K562 (cell line): Measurements from ENCODE around the gene RSPH9. TPM values are rescaled to one million over a fixed set of nuclear protein-coding genes. Genes with fewer than 3 reads are reported as not detected.

Source experiments
- CSDE1 ChIP-seq, 2 experiments: fragments of 450-650 bp; IDR thresholded peaks; 2 replicates each; pipeline ENCODE4 v1.6.1; 2016; ENCODE audit warnings: mild to moderate bottlenecking in 1 of 2
- E2F4 ChIP-seq: sonication (generic); formaldehyde crosslinking; IDR thresholded peaks from 2 replicates; pipeline ENCODE4 v1.8.0; 2022; ENCODE audit warnings: mild to moderate bottlenecking, low read depth, missing genetic modification reagents
- EP300 ChIP-seq: IDR thresholded peaks from 2 replicates; pipeline ENCODE4 v1.6.1; 2012; ENCODE audit warnings: low read length, improper control_type of control experiment
- EP400 ChIP-seq: fragments of 450-650 bp; IDR thresholded peaks from 2 replicates; pipeline ENCODE4 v1.6.1; 2017; ENCODE audit warnings: antibody characterized with exemption, mild to moderate bottlenecking, moderate library complexity
- FOXM1 ChIP-seq, 2 experiments: fragments of 450-650 bp in 1 of 2; sonication (generic) in 1 of 2; formaldehyde crosslinking in 1 of 2; IDR thresholded peaks; 2 replicates each; pipeline versions ENCODE4 v1.6.1 to v1.9.0; 2017 to 2022; ENCODE audit warnings: low read depth in 2 of 2, mild to moderate bottlenecking in 2 of 2, missing genetic modification reagents in 1 of 2, moderate library complexity in 1 of 2
- HLTF ChIP-seq: fragments of 450-650 bp; IDR thresholded peaks from 2 replicates; pipeline ENCODE4 v1.6.1; 2016
- IRF9 ChIP-seq: fragments of 450-650 bp; IDR thresholded peaks from 2 replicates; pipeline ENCODE4 v1.6.1; 2016; ENCODE audit warnings: missing biosample characterization, missing genetic modification characterization
- MLLT1 ChIP-seq, 2 experiments: fragments of 450-650 bp; IDR thresholded peaks; 2 replicates each; pipeline ENCODE4 v1.6.1; 2016
- NFE2 ChIP-seq: IDR thresholded peaks from 2 replicates; pipeline ENCODE4 v1.6.1; 2014; ENCODE audit warnings: antibody characterized with exemption, low read depth
- PKNOX1 ChIP-seq: fragments of 450-650 bp; IDR thresholded peaks from 2 replicates; pipeline ENCODE4 v1.6.1; 2016
- PML ChIP-seq: IDR thresholded peaks from 2 replicates; pipeline ENCODE4 v1.6.1; 2012; ENCODE audit warnings: low read length, inconsistent platforms
- RBM39 ChIP-seq: fragments of 200-400 bp; formaldehyde crosslinking; optimal IDR thresholded peaks from 2 replicates; pipeline ENCODE3; 2018; ENCODE audit warnings: low read depth, low read length
- SMC3 ChIP-seq: conservative IDR thresholded peaks from 2 replicates; pipeline ENCODE4 v1.6.1; 2011; ENCODE audit warnings: low read depth, low read length, improper control_type of control experiment; ENCODE audit not compliant: insufficient read depth
- SP1 ChIP-seq: sonication (generic); formaldehyde crosslinking; IDR thresholded peaks from 2 replicates; pipeline ENCODE4 v1.8.1; 2022; ENCODE audit warnings: mild to moderate bottlenecking, missing genetic modification reagents
- TCF3 ChIP-seq: sonication (generic); formaldehyde crosslinking; IDR thresholded peaks from 2 replicates; pipeline ENCODE4 v1.4.0; 2020; ENCODE audit warnings: mild to moderate bottlenecking, missing genetic modification reagents
- TEAD4 ChIP-seq, 2 experiments: sonication (generic) in 1 of 2; formaldehyde crosslinking in 1 of 2; IDR thresholded peaks; 2 replicates each; pipeline versions ENCODE4 v1.6.1 to v1.8.0; 2012 to 2022; ENCODE audit warnings: borderline replicate concordance in 1 of 2, inconsistent platforms in 1 of 2, low read length in 1 of 2, mild to moderate bottlenecking in 1 of 2, missing genetic modification reagents in 1 of 2
- ZBTB12 ChIP-seq: fragments of 250-450 bp; sonication (Bioruptor Pico); IDR thresholded peaks from 2 replicates; pipeline ENCODE4 v1.4.0; 2020
- ZBTB9 ChIP-seq: fragments of 450-650 bp; formaldehyde crosslinking; IDR thresholded peaks from 2 replicates; pipeline ENCODE4 v1.4.0; 2020; ENCODE audit warnings: mild to moderate bottlenecking, moderate library complexity
- ZC3H8 ChIP-seq: fragments of 450-650 bp; IDR thresholded peaks from 2 replicates; pipeline ENCODE4 v1.6.1; 2017
- ZNF444 ChIP-seq: fragments of 250-450 bp; sonication (Bioruptor Pico); IDR thresholded peaks from 2 replicates; pipeline ENCODE4 v1.4.0; 2020; ENCODE audit warnings: mild to moderate bottlenecking, moderate library complexity
- polyA plus RNA-seq, 8 experiments: library from polyadenylated mRNA; depleted of rRNA in 4 of 8; stranded (reverse) in 5 of 8; unstranded in 3 of 8; fragments of >200 nt; fragmentation: Nextera tagmentation in 2 of 8; fragmentation: Illumina TruSeq in 1 of 8; extraction: Ambion mirVana in 2 of 8; extraction: Trizol in 1 of 8; gene quantifications; 2 replicates each; pipeline versions ENCODE4 v1.2.1 to v1.2.3, GENCODE V29; 2011 to 2014; ENCODE audit warnings: inconsistent platforms in 1 of 8, missing spikeins in 1 of 8
- total RNA-seq, 7 experiments: library from RNA; depleted of rRNA in 6 of 7; stranded (reverse); fragments of >200 nt in 6 of 7; fragmentation: Illumina TruSeq in 2 of 7; extraction: Trizol in 2 of 7; gene quantifications; 2 replicates each; pipeline versions ENCODE4 v1.2.1 to v1.2.3, GENCODE V29; 2011 to 2021; ENCODE audit warnings: low replicate concordance in 1 of 7

Gene RSPH9
- total and polyA plus RNA-seq, 9 of the 15 experiments (the other 6 are each of a cell fraction or from before 2014, with no cell fraction given) = 0.05 to 0.60 (median 0.39) TPM; not detected in 6

GRCh38 chr6:43702534-43703440 lies 58.0 kb downstream of the RSPH9 start (continued):
- TF ChIP-seq ZBTB9 (CRISPR knock-in tag) (peak; percentile 27; the same call in 1 of the 2 replicates), RBM39 (no peak), MLLT1 (IDR thresholded peaks at IDR 0.05) (peak; percentile 90 to 94), TEAD4 (IDR thresholded peaks at IDR 0.05; ENCODE audit: low read length) (peak; percentile 63; the same call in 1 of the 2 replicates), TEAD4 (CRISPR knock-in tag; IDR thresholded peaks at IDR 0.05; ENCODE audit: borderline replicate concordance) (no peak), PML (peak; percentile 73), IRF9 (tag) (peak; percentile 61; the same call in 1 of the 2 replicates), ZC3H8 (peak; percentile 95), EP400 (peak; percentile 78), ZBTB12 (CRISPR knock-in tag) (peak; percentile 82), TCF3 (CRISPR knock-in tag) (peak; percentile 79), SMC3 (no peak; the same call in 1 of the 2 replicates), NFE2 (peak; percentile 6; the same call in 1 of the 2 replicates), HLTF (peak; percentile 99), E2F4 (CRISPR knock-in tag) (0 out of 2 replicates have a peak, but pooled peaks have one; percentile 46), PKNOX1 (peak; percentile 92), FOXM1 (IDR thresholded peaks at IDR 0.05; ENCODE audit: low read depth) (peak; percentile 62), FOXM1 (CRISPR knock-in tag; IDR thresholded peaks at IDR 0.05; ENCODE audit: low read depth) (no peak), SP1 (CRISPR knock-in tag) (peak; percentile 76), CSDE1 (IDR thresholded peaks at IDR 0.05) (0 out of 4 replicates have a peak, but pooled peaks of 1 of the 2 experiments have one; percentile 55), ZNF444 (CRISPR knock-in tag) (0 out of 2 replicates have a peak, but pooled peaks have one; percentile 26), EP300 (peak; percentile 63)
